KG1 (cell line): Measurements from ENCODE around the gene CAPN9.

Source experiments
- DNase-seq: peaks from one replicate; lab custom pipeline; 2025; lab: John Stamatoyannopoulos, UW

CAPN9 gene

GRCh38 chr1:230772457-230773395 is 25.5 kb downstream of the CAPN9 start:
- DNase-seq: no peak

GRCh38 chr1:230773396-230774033 is 26.3 kb downstream of the CAPN9 start:
- no peak for DNase-seq

GRCh38 chr1:230778916-230779590 is 31.9 kb downstream of the CAPN9 start:
- DNase-seq: no peak

- no peak for DNase-seq
These were observed 33.9 kb downstream of the CAPN9 start for GRCh38 chr1:230781131-230781530.

GRCh38 chr1:230781594-230781993 is 34.4 kb downstream of the CAPN9 start:
- DNase-seq: no peak

GRCh38 chr1:230784163-230784562 is 37.0 kb downstream of the CAPN9 start:
- no peak for DNase-seq

- DNase-seq: no peak
These were observed 38.6 kb downstream of the CAPN9 start for GRCh38 chr1:230785636-230786384.

- DNase-seq: no peak
These were observed 39.2 kb downstream of the CAPN9 start for GRCh38 chr1:230786385-230786753.

GRCh38 chr1:230787471-230787870 is 40.3 kb downstream of the CAPN9 start:
- DNase-seq: no peak

- no peak for DNase-seq
These were observed 41.5 kb downstream of the CAPN9 start for GRCh38 chr1:230788561-230789275.

- DNase-seq: no peak
These were observed 42.8 kb downstream of the CAPN9 start for GRCh38 chr1:230790026-230790425.

GRCh38 chr1:230791986-230792564 is 44.9 kb downstream of the CAPN9 start:
- no peak for DNase-seq

GRCh38 chr1:230792691-230793462 is 45.7 kb downstream of the CAPN9 start:
- no peak for DNase-seq

GRCh38 chr1:230793463-230793745 is 46.2 kb downstream of the CAPN9 start:
- no peak for DNase-seq

GRCh38 chr1:230794431-230794830 is 47.2 kb downstream of the CAPN9 start:
- DNase-seq: no peak

GRCh38 chr1:230794871-230795605 is 47.9 kb downstream of the CAPN9 start:
- no peak for DNase-seq

- DNase-seq: no peak
These were observed 49.4 kb downstream of the CAPN9 start for GRCh38 chr1:230796626-230797025.

GRCh38 chr1:230797376-230797920 is 50.3 kb downstream of the CAPN9 start:
- DNase-seq: no peak

GRCh38 chr1:230797942-230798365 is 50.8 kb downstream of the CAPN9 start:
- no peak for DNase-seq
